GM12878 (cell line): Measurements from ENCODE around the gene FAM151A.

Experiments
- CREM ChIP-seq: IDR thresholded peaks from 2 replicates; pipeline ENCODE4 v1.6.1; 2014; ENCODE audit warnings: antibody characterized with exemption, low read depth
- EZH2 ChIP-seq: IDR thresholded peaks from 2 replicates; pipeline ENCODE4 v1.6.1; 2012; ENCODE audit warnings: low read depth, mild to moderate bottlenecking, control low read depth, inconsistent platforms, low read length, borderline replicate concordance; ENCODE audit not compliant: control insufficient read depth
- PKNOX1 ChIP-seq: fragments of 450-650 bp; IDR thresholded peaks from 2 replicates; pipeline ENCODE4 v1.6.1; 2016; ENCODE audit warnings: mild to moderate bottlenecking
- POLR2AphosphoS5 ChIP-seq: IDR thresholded peaks from 2 replicates; pipeline ENCODE4 v1.6.1; 2011; ENCODE audit warnings: mild to moderate bottlenecking, low read length, inconsistent platforms
- ZBED1 ChIP-seq: IDR thresholded peaks from 2 replicates; pipeline ENCODE4 v1.6.1; 2016; ENCODE audit warnings: borderline replicate concordance

DNA sequence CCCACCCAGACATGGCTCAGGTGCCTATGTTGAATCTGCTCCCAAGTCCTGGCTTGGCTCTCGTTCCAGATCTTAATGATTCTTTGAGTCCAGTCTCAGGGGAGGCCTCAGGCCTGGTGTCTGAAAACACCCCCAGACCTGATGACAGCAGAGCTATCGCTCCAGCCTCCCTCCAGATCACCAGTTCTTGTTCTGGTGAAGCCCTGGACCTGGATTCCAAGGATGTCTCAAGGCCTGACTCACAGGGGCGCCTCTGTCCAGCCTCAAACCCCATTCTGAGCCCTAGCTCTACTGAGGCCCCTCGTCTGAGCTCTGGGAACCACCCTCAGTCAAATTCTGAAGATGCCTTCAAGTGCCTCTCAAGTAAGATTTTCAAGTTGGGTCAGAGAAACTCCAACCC is 29.7 kb upstream of the FAM151A start:
- no peak for TF ChIP-seq CREM
- TF ChIP-seq POLR2AphosphoS5 = no peak
- no peak for TF ChIP-seq EZH2
- no peak for TF ChIP-seq PKNOX1
- no peak for TF ChIP-seq ZBED1
